K562 (cell line): Measurements from ENCODE around the gene CSTA. TPM values are rescaled to one million over a fixed set of nuclear protein-coding genes. Genes with fewer than 3 reads are reported as not detected.

Experiments used
- RBBP5 ChIP-seq: fragments of 200-600 bp; sonication (generic); IDR thresholded peaks from 2 replicates; pipeline ENCODE4 v1.6.1; 2012; ENCODE audit warnings: borderline replicate concordance, mild to moderate bottlenecking, low read length, control low read depth, inconsistent platforms; ENCODE audit not compliant: insufficient read depth, poor library complexity, severe bottlenecking
- ZBTB5 ChIP-seq: fragments of 450-650 bp; IDR thresholded peaks from 2 replicates; pipeline ENCODE4 v1.6.1; 2017; ENCODE audit warnings: antibody characterized with exemption
- ZNF121 ChIP-seq: sonication (generic); formaldehyde crosslinking; conservative IDR thresholded peaks from 2 replicates; pipeline ENCODE4 v1.8.0; 2022; ENCODE audit warnings: missing genetic modification reagents
- ZNF699 ChIP-seq: fragments of 250-450 bp; sonication (Bioruptor Pico); IDR thresholded peaks from 2 replicates; pipeline ENCODE4 v1.8.0; 2021; ENCODE audit warnings: mild to moderate bottlenecking, moderate library complexity; ENCODE audit not compliant: insufficient replicate concordance
- polyA plus RNA-seq, 8 experiments: library from polyadenylated mRNA; depleted of rRNA in 4 of 8; stranded (reverse) in 5 of 8; unstranded in 3 of 8; fragments of >200 nt; fragmentation: Nextera tagmentation in 2 of 8; fragmentation: Illumina TruSeq in 1 of 8; extraction: Ambion mirVana in 2 of 8; extraction: Trizol in 1 of 8; gene quantifications; 2 replicates each; pipeline versions ENCODE4 v1.2.1 to v1.2.3, GENCODE V29; 2011 to 2014; ENCODE audit warnings: inconsistent platforms in 1 of 8, missing spikeins in 1 of 8
- total RNA-seq, 7 experiments: library from RNA; depleted of rRNA in 6 of 7; stranded (reverse); fragments of >200 nt in 6 of 7; fragmentation: Illumina TruSeq in 2 of 7; extraction: Trizol in 2 of 7; gene quantifications; 2 replicates each; pipeline versions ENCODE4 v1.2.1 to v1.2.3, GENCODE V29; 2011 to 2021; ENCODE audit warnings: low replicate concordance in 1 of 7
- TF ChIP-seq, protein P1 (sequence below), 2 experiments: fragments of 450-650 bp in 1 of 2; IDR thresholded peaks; 2 replicates each; pipeline ENCODE4 v1.6.1; 2011 to 2017; ENCODE audit warnings: low read depth in 2 of 2, antibody characterized with exemption in 1 of 2, borderline replicate concordance in 1 of 2, low read length in 1 of 2, mild to moderate bottlenecking in 1 of 2, mixed read lengths in 1 of 2; ENCODE audit not compliant: control insufficient read depth in 1 of 2
- TF ChIP-seq, protein P2 (sequence below): fragments of 450-650 bp; IDR thresholded peaks from 2 replicates; pipeline ENCODE4 v1.6.1; 2016
- TF ChIP-seq, protein P3 (sequence below): fragments of 450-650 bp; IDR thresholded peaks from 2 replicates; pipeline ENCODE4 v1.6.1; 2016; ENCODE audit warnings: mild to moderate bottlenecking, moderate library complexity

CSTA gene
- total and polyA plus RNA-seq, 9 of the 15 experiments (the other 6 are each of a cell fraction or from before 2014, with no cell fraction given): 0.11 to 3.1 (median 1.1) TPM

DNA sequence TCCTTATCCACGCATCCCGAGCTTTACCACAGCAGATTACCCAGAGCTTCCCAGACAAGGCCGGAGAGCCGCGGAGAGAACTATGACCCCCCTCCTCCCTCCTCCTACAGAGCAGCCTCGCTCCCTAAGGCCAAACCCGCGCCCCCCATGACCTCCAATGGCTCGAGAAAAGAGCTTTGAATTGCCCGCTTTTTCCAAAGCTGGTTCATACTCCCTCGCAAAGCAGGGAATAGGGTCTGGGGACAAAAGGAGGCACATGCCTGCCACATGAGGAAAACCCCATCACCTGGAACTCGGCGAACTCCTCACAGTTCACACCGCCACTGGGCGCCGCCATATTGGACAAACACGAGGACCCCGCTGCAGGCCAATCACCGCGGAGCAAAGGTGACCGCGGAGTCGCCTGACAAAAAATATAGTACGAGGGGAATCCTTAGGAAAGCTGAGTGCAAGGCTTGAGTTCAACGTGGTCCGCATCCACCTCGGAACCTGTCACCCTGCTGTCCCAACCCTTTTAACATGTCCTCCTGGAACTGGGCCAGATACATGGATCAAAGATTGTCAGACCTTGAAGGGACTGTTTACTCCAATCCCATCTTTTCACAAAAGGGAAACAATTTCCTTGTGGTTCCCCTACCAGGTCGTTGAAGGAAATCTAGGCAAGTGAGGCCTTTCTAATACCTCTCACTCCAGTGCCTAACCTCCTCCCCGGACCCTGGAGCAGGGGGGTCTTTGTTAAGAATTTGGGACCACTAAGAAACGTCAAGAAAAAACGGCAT is 58.0 kb downstream of the CSTA start, which contains the start of gene MIX23 (continued):
- TF ChIP-seq, protein P1, sequence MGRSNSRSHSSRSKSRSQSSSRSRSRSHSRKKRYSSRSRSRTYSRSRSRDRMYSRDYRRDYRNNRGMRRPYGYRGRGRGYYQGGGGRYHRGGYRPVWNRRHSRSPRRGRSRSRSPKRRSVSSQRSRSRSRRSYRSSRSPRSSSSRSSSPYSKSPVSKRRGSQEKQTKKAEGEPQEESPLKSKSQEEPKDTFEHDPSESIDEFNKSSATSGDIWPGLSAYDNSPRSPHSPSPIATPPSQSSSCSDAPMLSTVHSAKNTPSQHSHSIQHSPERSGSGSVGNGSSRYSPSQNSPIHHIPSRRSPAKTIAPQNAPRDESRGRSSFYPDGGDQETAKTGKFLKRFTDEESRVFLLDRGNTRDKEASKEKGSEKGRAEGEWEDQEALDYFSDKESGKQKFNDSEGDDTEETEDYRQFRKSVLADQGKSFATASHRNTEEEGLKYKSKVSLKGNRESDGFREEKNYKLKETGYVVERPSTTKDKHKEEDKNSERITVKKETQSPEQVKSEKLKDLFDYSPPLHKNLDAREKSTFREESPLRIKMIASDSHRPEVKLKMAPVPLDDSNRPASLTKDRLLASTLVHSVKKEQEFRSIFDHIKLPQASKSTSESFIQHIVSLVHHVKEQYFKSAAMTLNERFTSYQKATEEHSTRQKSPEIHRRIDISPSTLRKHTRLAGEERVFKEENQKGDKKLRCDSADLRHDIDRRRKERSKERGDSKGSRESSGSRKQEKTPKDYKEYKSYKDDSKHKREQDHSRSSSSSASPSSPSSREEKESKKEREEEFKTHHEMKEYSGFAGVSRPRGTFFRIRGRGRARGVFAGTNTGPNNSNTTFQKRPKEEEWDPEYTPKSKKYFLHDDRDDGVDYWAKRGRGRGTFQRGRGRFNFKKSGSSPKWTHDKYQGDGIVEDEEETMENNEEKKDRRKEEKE (IDR thresholded peaks at IDR 0.05; ENCODE audit: borderline replicate concordance in 1 of 2, control insufficient read depth in 1 of 2, low read depth in 2 of 2, low read length in 1 of 2): no peak
- TF ChIP-seq ZNF699 (CRISPR knock-in tag): no peak
- no peak for TF ChIP-seq ZNF121 (CRISPR knock-in tag)
- peak; percentile 77 for TF ChIP-seq RBBP5
- TF ChIP-seq, protein P2, sequence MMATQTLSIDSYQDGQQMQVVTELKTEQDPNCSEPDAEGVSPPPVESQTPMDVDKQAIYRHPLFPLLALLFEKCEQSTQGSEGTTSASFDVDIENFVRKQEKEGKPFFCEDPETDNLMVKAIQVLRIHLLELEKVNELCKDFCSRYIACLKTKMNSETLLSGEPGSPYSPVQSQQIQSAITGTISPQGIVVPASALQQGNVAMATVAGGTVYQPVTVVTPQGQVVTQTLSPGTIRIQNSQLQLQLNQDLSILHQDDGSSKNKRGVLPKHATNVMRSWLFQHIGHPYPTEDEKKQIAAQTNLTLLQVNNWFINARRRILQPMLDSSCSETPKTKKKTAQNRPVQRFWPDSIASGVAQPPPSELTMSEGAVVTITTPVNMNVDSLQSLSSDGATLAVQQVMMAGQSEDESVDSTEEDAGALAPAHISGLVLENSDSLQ: peak; percentile 44
- TF ChIP-seq ZBTB5: peak; percentile 91
- TF ChIP-seq, protein P3, sequence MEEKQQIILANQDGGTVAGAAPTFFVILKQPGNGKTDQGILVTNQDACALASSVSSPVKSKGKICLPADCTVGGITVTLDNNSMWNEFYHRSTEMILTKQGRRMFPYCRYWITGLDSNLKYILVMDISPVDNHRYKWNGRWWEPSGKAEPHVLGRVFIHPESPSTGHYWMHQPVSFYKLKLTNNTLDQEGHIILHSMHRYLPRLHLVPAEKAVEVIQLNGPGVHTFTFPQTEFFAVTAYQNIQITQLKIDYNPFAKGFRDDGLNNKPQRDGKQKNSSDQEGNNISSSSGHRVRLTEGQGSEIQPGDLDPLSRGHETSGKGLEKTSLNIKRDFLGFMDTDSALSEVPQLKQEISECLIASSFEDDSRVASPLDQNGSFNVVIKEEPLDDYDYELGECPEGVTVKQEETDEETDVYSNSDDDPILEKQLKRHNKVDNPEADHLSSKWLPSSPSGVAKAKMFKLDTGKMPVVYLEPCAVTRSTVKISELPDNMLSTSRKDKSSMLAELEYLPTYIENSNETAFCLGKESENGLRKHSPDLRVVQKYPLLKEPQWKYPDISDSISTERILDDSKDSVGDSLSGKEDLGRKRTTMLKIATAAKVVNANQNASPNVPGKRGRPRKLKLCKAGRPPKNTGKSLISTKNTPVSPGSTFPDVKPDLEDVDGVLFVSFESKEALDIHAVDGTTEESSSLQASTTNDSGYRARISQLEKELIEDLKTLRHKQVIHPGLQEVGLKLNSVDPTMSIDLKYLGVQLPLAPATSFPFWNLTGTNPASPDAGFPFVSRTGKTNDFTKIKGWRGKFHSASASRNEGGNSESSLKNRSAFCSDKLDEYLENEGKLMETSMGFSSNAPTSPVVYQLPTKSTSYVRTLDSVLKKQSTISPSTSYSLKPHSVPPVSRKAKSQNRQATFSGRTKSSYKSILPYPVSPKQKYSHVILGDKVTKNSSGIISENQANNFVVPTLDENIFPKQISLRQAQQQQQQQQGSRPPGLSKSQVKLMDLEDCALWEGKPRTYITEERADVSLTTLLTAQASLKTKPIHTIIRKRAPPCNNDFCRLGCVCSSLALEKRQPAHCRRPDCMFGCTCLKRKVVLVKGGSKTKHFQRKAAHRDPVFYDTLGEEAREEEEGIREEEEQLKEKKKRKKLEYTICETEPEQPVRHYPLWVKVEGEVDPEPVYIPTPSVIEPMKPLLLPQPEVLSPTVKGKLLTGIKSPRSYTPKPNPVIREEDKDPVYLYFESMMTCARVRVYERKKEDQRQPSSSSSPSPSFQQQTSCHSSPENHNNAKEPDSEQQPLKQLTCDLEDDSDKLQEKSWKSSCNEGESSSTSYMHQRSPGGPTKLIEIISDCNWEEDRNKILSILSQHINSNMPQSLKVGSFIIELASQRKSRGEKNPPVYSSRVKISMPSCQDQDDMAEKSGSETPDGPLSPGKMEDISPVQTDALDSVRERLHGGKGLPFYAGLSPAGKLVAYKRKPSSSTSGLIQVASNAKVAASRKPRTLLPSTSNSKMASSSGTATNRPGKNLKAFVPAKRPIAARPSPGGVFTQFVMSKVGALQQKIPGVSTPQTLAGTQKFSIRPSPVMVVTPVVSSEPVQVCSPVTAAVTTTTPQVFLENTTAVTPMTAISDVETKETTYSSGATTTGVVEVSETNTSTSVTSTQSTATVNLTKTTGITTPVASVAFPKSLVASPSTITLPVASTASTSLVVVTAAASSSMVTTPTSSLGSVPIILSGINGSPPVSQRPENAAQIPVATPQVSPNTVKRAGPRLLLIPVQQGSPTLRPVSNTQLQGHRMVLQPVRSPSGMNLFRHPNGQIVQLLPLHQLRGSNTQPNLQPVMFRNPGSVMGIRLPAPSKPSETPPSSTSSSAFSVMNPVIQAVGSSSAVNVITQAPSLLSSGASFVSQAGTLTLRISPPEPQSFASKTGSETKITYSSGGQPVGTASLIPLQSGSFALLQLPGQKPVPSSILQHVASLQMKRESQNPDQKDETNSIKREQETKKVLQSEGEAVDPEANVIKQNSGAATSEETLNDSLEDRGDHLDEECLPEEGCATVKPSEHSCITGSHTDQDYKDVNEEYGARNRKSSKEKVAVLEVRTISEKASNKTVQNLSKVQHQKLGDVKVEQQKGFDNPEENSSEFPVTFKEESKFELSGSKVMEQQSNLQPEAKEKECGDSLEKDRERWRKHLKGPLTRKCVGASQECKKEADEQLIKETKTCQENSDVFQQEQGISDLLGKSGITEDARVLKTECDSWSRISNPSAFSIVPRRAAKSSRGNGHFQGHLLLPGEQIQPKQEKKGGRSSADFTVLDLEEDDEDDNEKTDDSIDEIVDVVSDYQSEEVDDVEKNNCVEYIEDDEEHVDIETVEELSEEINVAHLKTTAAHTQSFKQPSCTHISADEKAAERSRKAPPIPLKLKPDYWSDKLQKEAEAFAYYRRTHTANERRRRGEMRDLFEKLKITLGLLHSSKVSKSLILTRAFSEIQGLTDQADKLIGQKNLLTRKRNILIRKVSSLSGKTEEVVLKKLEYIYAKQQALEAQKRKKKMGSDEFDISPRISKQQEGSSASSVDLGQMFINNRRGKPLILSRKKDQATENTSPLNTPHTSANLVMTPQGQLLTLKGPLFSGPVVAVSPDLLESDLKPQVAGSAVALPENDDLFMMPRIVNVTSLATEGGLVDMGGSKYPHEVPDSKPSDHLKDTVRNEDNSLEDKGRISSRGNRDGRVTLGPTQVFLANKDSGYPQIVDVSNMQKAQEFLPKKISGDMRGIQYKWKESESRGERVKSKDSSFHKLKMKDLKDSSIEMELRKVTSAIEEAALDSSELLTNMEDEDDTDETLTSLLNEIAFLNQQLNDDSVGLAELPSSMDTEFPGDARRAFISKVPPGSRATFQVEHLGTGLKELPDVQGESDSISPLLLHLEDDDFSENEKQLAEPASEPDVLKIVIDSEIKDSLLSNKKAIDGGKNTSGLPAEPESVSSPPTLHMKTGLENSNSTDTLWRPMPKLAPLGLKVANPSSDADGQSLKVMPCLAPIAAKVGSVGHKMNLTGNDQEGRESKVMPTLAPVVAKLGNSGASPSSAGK: peak; percentile 67
